COLO668 (cell line): ENCODE measurements around the gene PRIMA1.

ENCODE experiments used
- DNase-seq: peaks from one replicate; lab custom pipeline; 2025; ENCODE audit not compliant: unreplicated experiment; lab: John Stamatoyannopoulos, UW

The PRIMA1 gene

GRCh38 chr14:93733631-93734030, 54.7 kb downstream of the PRIMA1 start:
- no peak for DNase-seq

- DNase-seq: no peak
Measured at GRCh38 chr14:93733231-93733630, 55.1 kb downstream of the PRIMA1 start.

GRCh38 chr14:93732524-93732923, 55.8 kb downstream of the PRIMA1 start:
- no peak for DNase-seq

GRCh38 chr14:93731753-93732152, 56.5 kb downstream of the PRIMA1 start:
- DNase-seq: no peak

GRCh38 chr14:93729993-93730392, 58.3 kb downstream of the PRIMA1 start:
- DNase-seq: no peak

- no peak for DNase-seq
Measured at GRCh38 chr14:93728651-93729016, 59.7 kb downstream of the PRIMA1 start.

- no peak for DNase-seq
Measured at GRCh38 chr14:93727917-93728650, 60.2 kb downstream of the PRIMA1 start.

GRCh38 chr14:93727039-93727740, 61.1 kb downstream of the PRIMA1 start:
- DNase-seq: no peak

GRCh38 chr14:93725993-93726392, 62.3 kb downstream of the PRIMA1 start:
- no peak for DNase-seq

GRCh38 chr14:93725002-93725582, 63.2 kb downstream of the PRIMA1 start:
- no peak for DNase-seq

- no peak for DNase-seq
Measured at GRCh38 chr14:93723001-93723400, 65.3 kb downstream of the PRIMA1 start.

GRCh38 chr14:93720981-93721483, 67.3 kb downstream of the PRIMA1 start:
- no peak for DNase-seq

- DNase-seq: no peak
Measured at GRCh38 chr14:93720076-93720815, 68.0 kb downstream of the PRIMA1 start.

- no peak for DNase-seq
Measured at GRCh38 chr14:93719256-93719655, 69.0 kb downstream of the PRIMA1 start.

- DNase-seq: no peak
Measured at GRCh38 chr14:93717668-93718320, 70.5 kb downstream of the PRIMA1 start.

GRCh38 chr14:93716746-93717667, 71.3 kb downstream of the PRIMA1 start:
- DNase-seq: no peak

GRCh38 chr14:93716002-93716745, 72.1 kb downstream of the PRIMA1 start:
- no peak for DNase-seq

GRCh38 chr14:93715279-93715927, 72.9 kb downstream of the PRIMA1 start:
- no peak for DNase-seq

GRCh38 chr14:93714605-93715004, 73.7 kb downstream of the PRIMA1 start:
- DNase-seq: no peak
